Keratinocyte (primary cell): Measurements from ENCODE around the gene RNF19B.

Source experiments
- CTCF ChIP-seq, 3 experiments: IDR thresholded peaks in 1 of 3; conservative IDR thresholded peaks in 1 of 3; optimal IDR thresholded peaks in 1 of 3; 2 replicates in 2 of 3; 3 replicates in 1 of 3; pipeline versions ENCODE3 to v1.5.1; 2011; ENCODE audit warnings: low read length in 3 of 3, mild to moderate bottlenecking in 3 of 3, moderate library complexity in 2 of 3, control low read depth in 1 of 3, inconsistent platforms in 1 of 3; ENCODE audit not compliant: insufficient read depth in 2 of 3; ENCODE audit errors: extremely low read depth in 1 of 3
- EZH2 ChIP-seq: IDR thresholded peaks from one replicate; pipeline ENCODE4 v1.6.1; 2012; ENCODE audit warnings: inconsistent platforms, mild to moderate bottlenecking, low read length, moderate library complexity

DNA sequence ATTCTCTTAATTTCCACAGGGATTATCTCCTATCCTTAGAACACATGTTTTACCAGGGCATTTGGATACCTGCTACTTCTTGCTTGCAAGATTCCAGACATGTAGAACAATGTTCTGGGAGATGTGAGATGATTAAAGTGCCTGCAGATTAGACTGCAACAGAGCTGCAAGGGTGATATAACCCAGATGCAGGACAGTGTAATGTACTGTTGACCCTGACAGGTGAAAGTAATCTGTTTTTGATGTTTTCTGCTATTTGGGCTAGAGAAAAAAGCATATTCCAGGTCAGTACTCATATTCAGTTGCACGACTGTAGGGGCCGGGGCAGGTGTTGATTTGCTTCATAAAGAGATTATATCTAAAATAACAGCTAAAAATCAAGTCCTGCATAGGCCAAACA, 36.3 kb downstream of the RNF19B start:
- TF ChIP-seq EZH2 (no peak), CTCF (optimal IDR thresholded peaks at IDR 0.05 in 1 of 3, IDR thresholded peaks at IDR 0.05 in 1 of 3, conservative IDR thresholded peaks at IDR 0.05 in 1 of 3; ENCODE audit: extremely low read depth in 1 of 3, insufficient read depth in 2 of 3, low read length in 3 of 3) (no peak)
